Tongue (tissue), 2 donors: ENCODE results near the gene SLC6A16. TPM values are rescaled to one million over a fixed set of nuclear protein-coding genes. Genes with fewer than 3 reads are reported as not detected.
"Not testable (repeated sequence)": the region's sequence is repeated elsewhere in the genome, so short reads cannot be mapped to it uniquely, and the experiment has no call there.

Experiments
- DNase-seq: peaks from one replicate; pipeline ENCODE4 v3.0.0-alpha.2; 2015
- total RNA-seq: library from RNA; depleted of rRNA; stranded (reverse); fragments of >200 nt; gene quantifications from one replicate; pipeline ENCODE4 v1.2.3, GENCODE V29; 2014

Gene SLC6A16
- 0.51 TPM for total RNA-seq

- DNase-seq = no peak
These were observed at the start of gene SLC6A16 for GRCh38 chr19:49324801-49325576. Gene SLC6A16, minus strand, starts transcription at chr19:49325191. Its CDS starts 13,844 bp downstream, at chr19:49311347.

DNA sequence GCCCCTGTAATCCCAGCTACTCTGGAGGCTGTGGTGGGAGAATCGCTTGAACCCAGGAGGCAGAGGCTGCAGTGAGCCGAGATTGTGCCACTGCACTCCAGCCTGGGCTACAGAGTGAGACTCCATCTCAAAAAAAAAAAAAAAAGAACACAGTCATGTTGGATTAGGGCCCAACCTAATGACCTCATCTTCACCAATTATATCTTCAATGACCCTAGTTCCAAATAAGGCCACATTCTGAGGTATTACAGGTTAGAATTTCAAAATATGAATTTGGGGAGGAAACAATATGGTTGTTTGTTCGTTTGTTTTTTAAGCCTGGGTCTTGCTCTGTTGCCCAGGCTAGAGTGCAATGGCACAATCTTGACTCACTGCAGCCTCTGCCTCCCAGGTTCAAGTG lies 48.2 kb upstream of the SLC6A16 start:
- not testable (repeated sequence) for DNase-seq

GRCh38 chr19:49371184-49371583 lies 46.2 kb upstream of the SLC6A16 start:
- no peak for DNase-seq

DNA sequence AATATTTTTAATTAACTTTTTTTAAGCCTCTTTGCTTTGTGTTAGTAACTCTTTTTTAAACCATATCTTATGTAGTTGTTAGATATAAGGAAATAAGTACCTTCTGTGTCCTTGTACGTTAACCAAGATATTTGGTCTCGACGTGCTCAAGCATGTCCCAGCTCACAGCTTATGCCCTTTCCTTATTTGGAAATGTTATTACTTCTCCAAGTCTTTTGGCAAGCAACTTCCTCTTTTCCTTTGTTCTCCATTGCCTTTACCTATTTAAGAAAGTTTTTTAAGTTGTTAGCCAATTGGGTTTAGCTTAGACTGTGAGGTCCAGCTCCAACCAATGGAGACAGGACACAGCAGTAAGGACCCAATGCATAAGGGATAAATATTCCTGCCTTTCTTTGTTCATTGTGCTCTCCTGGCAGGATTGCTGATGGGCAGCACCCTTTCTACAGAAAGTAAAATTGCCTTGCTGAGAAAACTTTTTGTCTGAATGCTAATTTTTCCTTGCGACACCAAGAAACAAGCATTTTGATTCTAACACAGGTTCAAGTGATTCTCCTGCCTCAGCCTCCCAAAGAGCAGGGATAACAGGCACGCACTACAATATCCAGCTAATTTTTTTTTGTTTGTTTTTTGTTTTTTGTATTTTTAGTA lies 43.8 kb upstream of the SLC6A16 start:
- DNase-seq = no peak

GRCh38 chr19:49366110-49366509 lies 41.1 kb upstream of the SLC6A16 start:
- DNase-seq = no peak

- DNase-seq = no peak
These were observed 39.2 kb upstream of the SLC6A16 start for GRCh38 chr19:49364083-49364737.

GRCh38 chr19:49363268-49364082 lies 38.5 kb upstream of the SLC6A16 start, which contains the start of gene DKKL1:
Gene DKKL1, plus strand, starts transcription at chr19:49363877. Its CDS starts 122 bp downstream, at chr19:49363999.
- DNase-seq = peak; percentile 97

DNA sequence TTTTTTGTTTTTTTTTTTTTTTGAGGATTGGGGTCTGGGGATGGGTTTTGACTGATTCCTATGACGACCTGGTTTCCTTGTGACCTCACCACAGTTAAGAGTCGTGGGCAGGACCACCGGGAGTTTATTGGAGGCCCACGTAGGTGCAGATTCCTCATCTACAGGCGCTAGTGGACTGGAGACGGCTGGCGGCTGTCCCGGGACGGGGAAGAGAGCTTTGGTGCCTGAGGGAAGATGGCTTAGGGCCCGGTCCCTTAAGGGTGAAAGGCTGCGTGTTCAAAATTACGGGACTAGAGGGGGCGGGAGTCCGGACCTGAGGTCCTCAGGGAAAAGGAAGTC lies 37.9 kb upstream of the SLC6A16 start:
- DNase-seq = peak; percentile 75

DNA sequence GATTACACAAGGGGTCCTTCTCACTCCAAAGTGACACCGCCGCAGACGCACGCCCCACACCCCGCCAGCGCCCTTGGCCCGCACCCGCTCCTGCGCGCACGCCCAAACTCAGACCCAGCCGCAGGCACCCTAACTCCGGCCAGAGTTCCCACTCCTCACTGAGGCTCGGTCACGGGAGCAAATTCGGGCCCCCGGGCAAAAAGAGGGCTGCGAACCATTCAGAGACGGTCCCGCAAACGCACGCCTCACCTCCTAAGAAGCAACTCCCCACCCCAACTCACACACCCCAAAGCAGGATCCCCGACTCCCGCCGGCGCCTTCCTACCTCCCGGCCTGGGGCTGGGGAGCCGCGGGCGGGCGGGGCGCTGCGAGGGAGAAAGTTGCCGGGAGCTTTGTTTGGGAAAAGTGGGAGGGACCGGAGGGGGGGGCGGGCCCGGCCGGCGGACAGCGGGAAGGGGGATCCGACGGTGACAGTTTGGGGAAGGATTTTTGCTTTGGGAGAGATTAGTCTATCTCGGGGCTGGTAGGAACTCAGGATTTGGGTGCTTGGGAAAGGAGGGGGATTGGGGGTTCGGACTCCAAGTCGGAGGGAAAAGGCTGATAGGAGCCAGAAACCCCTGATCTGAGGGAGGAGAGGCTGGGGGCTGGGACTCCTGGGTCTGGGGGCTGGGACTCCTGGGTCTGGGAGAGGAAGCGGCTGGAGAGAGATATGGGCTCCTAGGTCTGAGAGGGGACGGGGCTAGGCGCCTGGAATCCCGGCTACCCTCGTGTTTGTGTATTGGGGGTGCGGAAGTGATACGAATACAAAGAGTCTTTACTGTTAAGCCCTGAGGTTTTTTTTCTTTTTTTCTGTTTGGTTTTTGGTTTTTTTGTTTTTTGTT lies 37.3 kb upstream of the SLC6A16 start, which contains the start of gene TEAD2:
Gene TEAD2 (minus strand): TSS at position 369 of the 881 bp plus-strand sequence. CDS start 2,341 bp downstream, outside the sequence.
- DNase-seq = peak; percentile 92

GRCh38 chr19:49361438-49362047 lies 36.6 kb upstream of the SLC6A16 start:
- DNase-seq = peak; percentile 96

DNA sequence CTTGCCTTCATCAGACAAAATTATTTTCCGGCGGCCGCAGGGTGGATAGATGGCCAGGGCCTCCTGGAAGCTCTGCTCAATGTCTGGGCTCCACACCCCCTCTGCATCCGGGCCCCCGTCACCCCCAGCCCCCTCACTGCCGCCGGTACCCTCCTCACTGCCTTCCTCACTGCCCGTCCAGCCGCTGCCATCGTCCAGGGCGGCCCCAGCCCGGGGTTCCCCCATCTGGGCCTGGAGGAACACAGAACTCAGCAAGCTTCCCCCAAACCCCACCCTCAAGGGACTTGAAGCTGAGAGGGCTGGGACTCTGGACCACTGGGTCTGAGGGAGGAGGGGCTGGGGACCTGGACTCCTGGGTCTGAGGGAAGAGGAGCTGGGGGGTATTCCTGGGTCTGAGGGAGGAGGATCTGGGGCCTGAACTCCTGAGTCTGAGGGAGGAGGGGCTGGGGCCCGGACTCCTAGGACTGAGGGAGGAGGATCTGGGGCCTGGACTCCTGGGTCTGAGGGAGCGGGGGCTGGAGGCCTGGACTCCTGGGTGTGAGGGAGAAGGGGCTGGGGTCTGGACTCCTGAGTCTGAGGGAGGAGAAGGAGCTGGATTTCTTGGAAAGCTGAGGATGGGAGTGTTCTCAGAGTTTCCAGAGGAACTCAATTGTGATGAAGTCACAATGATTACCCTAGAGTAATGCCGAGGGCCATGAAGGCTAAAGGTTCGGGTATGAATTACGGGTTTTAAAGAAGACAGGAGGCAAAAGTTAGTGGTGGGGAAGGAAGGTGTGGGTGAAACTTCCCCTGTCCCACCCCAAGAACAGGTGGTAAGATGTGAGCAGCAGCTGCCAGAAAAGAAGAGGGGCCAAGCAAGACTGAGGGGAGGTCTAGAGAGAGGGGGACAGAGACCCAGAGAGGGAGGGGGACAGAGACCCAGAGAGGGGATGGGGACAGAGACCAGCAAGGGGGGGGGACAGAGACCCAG lies 35.1 kb upstream of the SLC6A16 start:
- DNase-seq = peak; percentile 24

- DNase-seq = no peak
These were observed 32.2 kb upstream of the SLC6A16 start for GRCh38 chr19:49357186-49357585.

DNA sequence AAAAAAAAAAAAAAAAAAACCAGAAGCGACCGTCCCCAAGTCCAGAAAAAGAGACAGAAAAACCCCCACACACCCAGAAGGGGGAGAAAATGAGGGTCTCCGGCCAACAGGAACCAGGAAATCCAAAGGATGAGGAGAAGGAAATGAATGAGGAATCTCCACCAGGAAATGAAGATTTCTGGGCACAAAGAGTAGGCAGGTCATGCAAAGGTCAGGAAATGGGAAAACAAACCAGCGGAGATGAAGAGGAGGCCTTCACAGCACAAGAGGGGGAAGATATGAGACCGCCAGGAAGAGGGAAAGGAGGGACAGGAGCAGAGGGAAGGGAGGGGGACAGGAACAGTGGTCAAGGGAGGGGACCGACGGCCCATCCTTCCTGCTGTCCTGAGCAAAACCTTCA lies 31.4 kb upstream of the SLC6A16 start:
- no peak for DNase-seq

GRCh38 chr19:49355909-49356353 lies 30.9 kb upstream of the SLC6A16 start:
- DNase-seq = peak; percentile 69

GRCh38 chr19:49349567-49349966 lies 24.6 kb upstream of the SLC6A16 start:
- DNase-seq = no peak

DNA sequence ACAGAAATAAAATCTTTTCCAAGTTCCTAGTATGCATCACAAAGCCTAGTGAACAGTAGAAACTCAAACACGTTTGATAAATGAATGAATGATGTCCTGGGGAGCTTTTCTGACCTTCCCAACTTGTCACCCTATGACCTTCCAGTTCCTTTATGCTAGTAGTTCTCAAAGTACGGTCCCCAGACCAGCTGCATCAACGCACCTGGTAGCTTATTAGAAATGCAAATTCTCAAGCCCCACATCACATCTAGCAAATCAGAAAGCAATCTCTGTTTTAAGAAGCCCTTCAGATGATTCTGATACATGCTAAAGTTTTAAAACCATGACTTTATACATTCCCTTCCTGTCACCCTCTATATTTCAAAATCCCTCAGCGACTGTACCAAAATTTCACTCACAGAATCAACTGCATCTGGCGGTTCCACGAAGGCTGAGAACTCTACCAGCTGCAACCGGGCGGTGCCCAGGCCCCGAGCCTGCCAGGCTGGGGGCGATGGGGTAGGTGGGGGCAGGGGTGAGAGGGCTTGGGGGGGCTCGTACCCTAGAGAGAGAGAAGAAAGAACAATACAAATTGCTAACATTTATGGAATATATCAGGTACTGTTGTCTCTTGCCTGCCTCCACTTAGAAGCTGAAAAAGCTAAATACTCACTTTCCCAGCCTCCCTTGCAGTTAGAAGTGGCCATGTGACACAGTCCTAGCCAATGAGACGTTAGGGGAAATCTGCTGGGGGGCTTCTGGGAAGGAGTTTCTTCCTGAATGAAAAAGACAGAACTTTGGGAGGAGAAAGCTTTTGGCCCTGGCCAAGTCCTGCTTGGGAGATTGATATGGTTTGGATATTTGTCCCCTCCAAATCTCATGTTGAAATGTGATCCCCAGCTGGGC lies 23.6 kb upstream of the SLC6A16 start:
- DNase-seq = no peak

DNA sequence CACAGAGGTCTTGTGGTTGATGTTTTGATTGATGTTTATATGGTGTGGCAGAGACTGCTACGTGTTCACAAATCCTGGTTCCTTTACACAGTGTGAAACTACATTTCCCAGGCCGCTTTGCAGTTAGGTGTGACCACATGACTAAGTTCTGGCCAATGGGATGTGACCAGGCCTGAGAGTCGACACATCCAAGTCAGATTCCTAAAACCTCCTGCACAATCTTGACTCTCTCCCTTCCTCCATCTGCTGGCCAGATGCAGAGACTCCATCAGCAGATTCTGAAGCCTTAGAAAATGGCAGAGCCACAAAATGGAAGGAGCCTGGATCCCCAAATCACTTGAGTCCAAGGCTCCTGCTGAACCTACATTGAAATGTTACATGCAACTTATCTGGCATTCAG lies 22.8 kb upstream of the SLC6A16 start:
- peak; percentile 59 for DNase-seq

DNA sequence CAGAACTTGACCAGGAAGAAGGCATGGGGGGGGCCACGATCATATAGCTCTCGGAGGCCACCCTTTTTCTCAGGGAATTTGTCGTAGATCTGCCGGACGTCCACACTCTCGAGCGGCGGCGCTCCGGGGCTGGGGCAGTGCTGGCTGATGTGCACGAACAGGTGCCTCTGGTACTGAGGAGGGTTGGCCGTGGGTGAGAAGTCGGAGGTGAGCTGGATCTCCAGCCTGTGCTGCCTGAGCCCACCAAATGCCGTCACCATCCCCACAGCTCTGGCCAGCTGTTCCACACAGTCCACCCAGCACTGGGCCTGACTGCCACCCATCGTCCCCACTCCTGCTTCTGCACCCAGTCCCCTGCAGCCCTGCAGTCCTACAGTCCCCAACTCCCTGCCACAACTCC lies 22.2 kb upstream of the SLC6A16 start:
- DNase-seq = no peak
